ENCODE data around the gene MLLT3.

MLLT3 gene

GRCh38 chr9:20462410-20462809 lies 159.9 kb downstream of the MLLT3 start:
- Mint-ChIP-seq H3K9me3 (no peaks in the 10 kb centered on the region), H3K36me3 (ENCODE audit: low read depth) (peaks cover 4% of the 10 kb centered on the region), H3K27me3 (ENCODE audit: low read depth) (no peaks in the 10 kb centered on the region), H3K27ac (no peak overlapping the region), H3K4me3 (no peak overlapping the region), H3K4me1 (no peaks in the 10 kb centered on the region)
- TF ChIP-seq CTCF (IDR thresholded peaks at IDR 0.05; ENCODE audit: unreplicated experiment in 3 of 3), result no peak

- no peak overlapping the region for H3K27ac Mint-ChIP-seq
- no peak for TF ChIP-seq CTCF (IDR thresholded peaks at IDR 0.05; ENCODE audit: unreplicated experiment in 3 of 3)
- H3K36me3 Mint-ChIP-seq (ENCODE audit: low read depth), result no peaks in the 10 kb centered on the region
- no peaks in the 10 kb centered on the region for H3K9me3 Mint-ChIP-seq
- H3K27me3 Mint-ChIP-seq (ENCODE audit: low read depth), result no peaks in the 10 kb centered on the region
- no peak overlapping the region for H3K4me3 Mint-ChIP-seq
- H3K4me1 Mint-ChIP-seq, result peaks cover 28% of the 10 kb centered on the region
Measured at GRCh38 chr9:20447291-20447690, 175.0 kb downstream of the MLLT3 start.

- no peak for TF ChIP-seq CTCF (IDR thresholded peaks at IDR 0.05; ENCODE audit: unreplicated experiment in 3 of 3)
- H3K4me1 Mint-ChIP-seq, result peaks cover 29% of the 10 kb centered on the region
- no peak overlapping the region for H3K4me3 Mint-ChIP-seq
- no peak overlapping the region for H3K27ac Mint-ChIP-seq
- H3K9me3 Mint-ChIP-seq, result no peaks in the 10 kb centered on the region
- H3K36me3 Mint-ChIP-seq (ENCODE audit: low read depth), result no peaks in the 10 kb centered on the region
- H3K27me3 Mint-ChIP-seq (ENCODE audit: low read depth), result no peaks in the 10 kb centered on the region
Measured at GRCh38 chr9:20446248-20446647, 176.1 kb downstream of the MLLT3 start.

- Mint-ChIP-seq H3K36me3 (ENCODE audit: low read depth) (no peaks in the 10 kb centered on the region), H3K9me3 (no peaks in the 10 kb centered on the region), H3K27ac (peak overlapping the region; percentile 84 to 92 (median 86)), H3K4me3 (peak overlapping the region in 1 of 3 experiments; percentile 52), H3K4me1 (peaks cover 45% of the 10 kb centered on the region), H3K27me3 (ENCODE audit: low read depth) (peaks cover 5% of the 10 kb centered on the region)
- TF ChIP-seq CTCF (IDR thresholded peaks at IDR 0.05; ENCODE audit: unreplicated experiment in 3 of 3), result no peak
Measured at GRCh38 chr9:20442461-20443319, 179.6 kb downstream of the MLLT3 start.

- TF ChIP-seq CTCF (IDR thresholded peaks at IDR 0.05; ENCODE audit: unreplicated experiment in 3 of 3), result no peak
- peaks cover 3% of the 10 kb centered on the region for H3K36me3 Mint-ChIP-seq (ENCODE audit: low read depth)
- peak overlapping the region; percentile 9 to 92 (median 84) for H3K27ac Mint-ChIP-seq
- H3K4me1 Mint-ChIP-seq, result peaks cover 51% of the 10 kb centered on the region
- no peaks in the 10 kb centered on the region for H3K9me3 Mint-ChIP-seq
- H3K4me3 Mint-ChIP-seq, result no peak overlapping the region
- peaks cover 5% of the 10 kb centered on the region for H3K27me3 Mint-ChIP-seq (ENCODE audit: low read depth)
Measured at GRCh38 chr9:20441711-20442423, 180.4 kb downstream of the MLLT3 start.

Data from nephron (organoid).